Activated naive CD4-positive, alpha-beta T cell treated with anti-CD3 and anti-CD28 coated beads, Interleukin-2, amount 50 U/mL, for 24 hours (primary cell): ENCODE measurements around the gene MNAT1.
A peak's percentile ranks its signal among the peaks of the same experiment; 100 is the strongest.
"Not testable (repeated sequence)": the region's sequence is repeated elsewhere in the genome, so short reads cannot be mapped to it uniquely, and the experiment has no call there.

Experiments used
- H3K27ac Mint-ChIP-seq: one replicate; pipeline ENCODE4 v1.8.0; 2021; ENCODE audit warnings: mild to moderate bottlenecking, mixed read lengths
- H3K27me3 Mint-ChIP-seq: one replicate; pipeline ENCODE4 v1.8.0; 2021; ENCODE audit warnings: mixed read lengths
- H3K36me3 Mint-ChIP-seq: one replicate; pipeline ENCODE4 v1.8.0; 2021; ENCODE audit warnings: mixed read lengths
- H3K4me1 Mint-ChIP-seq: one replicate; pipeline ENCODE4 v1.8.0; 2021; ENCODE audit warnings: mixed read lengths
- H3K4me3 Mint-ChIP-seq: one replicate; pipeline ENCODE4 v1.8.0; 2021; ENCODE audit warnings: mild to moderate bottlenecking, mixed read lengths
- H3K9me3 Mint-ChIP-seq: one replicate; pipeline ENCODE4 v1.8.0; 2021; ENCODE audit warnings: mixed read lengths

Gene MNAT1

GRCh38 chr14:60723907-60724618 is 10.5 kb upstream of the MNAT1 start, which contains the start of gene SIX4:
Gene SIX4, minus strand, starts transcription at chr14:60724351. Its CDS starts 277 bp downstream, at chr14:60724074.
- peak within 1 kb of the TSS; percentile 89 for H3K4me3 Mint-ChIP-seq
- no peaks in the 10 kb centered on the region for H3K36me3 Mint-ChIP-seq
- no peaks in the 10 kb centered on the region for H3K9me3 Mint-ChIP-seq
- H3K4me1 Mint-ChIP-seq, result peaks cover 18% of the 10 kb centered on the region
- H3K27me3 Mint-ChIP-seq, result peaks cover 55% of the 10 kb centered on the region
- H3K27ac Mint-ChIP-seq, result peak within 1 kb of the TSS; percentile 70

- H3K36me3 Mint-ChIP-seq, H3K27ac Mint-ChIP-seq, H3K4me3 Mint-ChIP-seq, H3K9me3 Mint-ChIP-seq: not testable (repeated sequence)
- peaks cover 24% of the 10 kb centered on the region for H3K4me1 Mint-ChIP-seq
- H3K27me3 Mint-ChIP-seq, result peaks cover 35% of the 10 kb centered on the region
Observed at GRCh38 chr14:60731291-60731690, 3.3 kb upstream of the MNAT1 start.

- Mint-ChIP-seq H3K4me1 (peaks cover 26% of the 10 kb centered on the region), H3K27ac (no peak overlapping the region), H3K27me3 (peaks cover 22% of the 10 kb centered on the region), H3K9me3 (no peaks in the 10 kb centered on the region), H3K4me3 (no peak overlapping the region), H3K36me3 (peaks cover 3% of the 10 kb centered on the region)
Observed at GRCh38 chr14:60732840-60733483, 1.6 kb upstream of the MNAT1 start.

GRCh38 chr14:60735416-60735815 is 855 bp downstream of the MNAT1 start:
- no peak overlapping the region for H3K27ac Mint-ChIP-seq
- peaks cover 43% of the 10 kb centered on the region for H3K4me1 Mint-ChIP-seq
- peaks cover 6% of the 10 kb centered on the region for H3K27me3 Mint-ChIP-seq
- peaks cover 3% of the 10 kb centered on the region for H3K36me3 Mint-ChIP-seq
- peak overlapping the region; percentile 100 for H3K4me3 Mint-ChIP-seq
- no peaks in the 10 kb centered on the region for H3K9me3 Mint-ChIP-seq

- H3K36me3 Mint-ChIP-seq, result peaks cover 3% of the 10 kb centered on the region
- H3K4me1 Mint-ChIP-seq, result peaks cover 43% of the 10 kb centered on the region
- no peaks in the 10 kb centered on the region for H3K9me3 Mint-ChIP-seq
- H3K27me3 Mint-ChIP-seq, result no peaks in the 10 kb centered on the region
- H3K4me3 Mint-ChIP-seq, result no peak overlapping the region
- no peak overlapping the region for H3K27ac Mint-ChIP-seq
Observed at GRCh38 chr14:60736494-60736893, 1.9 kb downstream of the MNAT1 start.

- Mint-ChIP-seq H3K27ac (no peak overlapping the region), H3K9me3 (no peaks in the 10 kb centered on the region), H3K4me3 (no peak overlapping the region), H3K27me3 (no peaks in the 10 kb centered on the region), H3K36me3 (peaks cover 12% of the 10 kb centered on the region), H3K4me1 (peaks cover 47% of the 10 kb centered on the region)
Observed at GRCh38 chr14:60738843-60739508, 4.4 kb downstream of the MNAT1 start.

GRCh38 chr14:60744566-60744965 is 10.0 kb downstream of the MNAT1 start:
- Mint-ChIP-seq H3K4me1 (peaks cover 20% of the 10 kb centered on the region), H3K27me3 (no peaks in the 10 kb centered on the region), H3K36me3 (peaks cover 12% of the 10 kb centered on the region), H3K4me3 (no peak overlapping the region), H3K27ac (no peak overlapping the region), H3K9me3 (no peaks in the 10 kb centered on the region)

GRCh38 chr14:60753264-60754119 is 18.9 kb downstream of the MNAT1 start:
- peaks cover 45% of the 10 kb centered on the region for H3K4me1 Mint-ChIP-seq
- no peaks in the 10 kb centered on the region for H3K36me3 Mint-ChIP-seq
- H3K9me3 Mint-ChIP-seq, result no peaks in the 10 kb centered on the region

GRCh38 chr14:60756847-60757246 is 22.3 kb downstream of the MNAT1 start:
- Mint-ChIP-seq H3K27ac (no peak overlapping the region), H3K36me3 (no peaks in the 10 kb centered on the region), H3K4me1 (peaks cover 56% of the 10 kb centered on the region), H3K4me3 (no peak overlapping the region), H3K27me3 (no peaks in the 10 kb centered on the region), H3K9me3 (no peaks in the 10 kb centered on the region)

More at GRCh38 chr14:60753264-60754119, 18.9 kb downstream of the MNAT1 start:
- Mint-ChIP-seq H3K4me3 (peak overlapping the region; percentile 31), H3K27me3 (no peaks in the 10 kb centered on the region), H3K27ac (peak overlapping the region; percentile 80)

GRCh38 chr14:60757567-60758002 is 23.0 kb downstream of the MNAT1 start:
- Mint-ChIP-seq H3K36me3 (no peaks in the 10 kb centered on the region), H3K4me3 (no peak overlapping the region), H3K9me3 (no peaks in the 10 kb centered on the region), H3K4me1 (peaks cover 56% of the 10 kb centered on the region), H3K27me3 (no peaks in the 10 kb centered on the region), H3K27ac (no peak overlapping the region)

- Mint-ChIP-seq H3K27ac (no peak overlapping the region), H3K4me3 (no peak overlapping the region), H3K4me1 (peaks cover 45% of the 10 kb centered on the region), H3K36me3 (no peaks in the 10 kb centered on the region), H3K9me3 (no peaks in the 10 kb centered on the region), H3K27me3 (no peaks in the 10 kb centered on the region)
Observed at GRCh38 chr14:60758885-60759284, 24.3 kb downstream of the MNAT1 start.

GRCh38 chr14:60760209-60760608 is 25.6 kb downstream of the MNAT1 start:
- H3K36me3 Mint-ChIP-seq, result peaks cover 4% of the 10 kb centered on the region
- no peaks in the 10 kb centered on the region for H3K9me3 Mint-ChIP-seq
- no peak overlapping the region for H3K27ac Mint-ChIP-seq
- peaks cover 45% of the 10 kb centered on the region for H3K4me1 Mint-ChIP-seq
- no peak overlapping the region for H3K4me3 Mint-ChIP-seq
- no peaks in the 10 kb centered on the region for H3K27me3 Mint-ChIP-seq

GRCh38 chr14:60760644-60761364 is 26.2 kb downstream of the MNAT1 start:
- Mint-ChIP-seq H3K36me3 (peaks cover 4% of the 10 kb centered on the region), H3K9me3 (no peaks in the 10 kb centered on the region), H3K27me3 (no peaks in the 10 kb centered on the region), H3K4me1 (peaks cover 41% of the 10 kb centered on the region), H3K4me3 (no peak overlapping the region), H3K27ac (no peak overlapping the region)

- Mint-ChIP-seq H3K4me1 (peaks cover 24% of the 10 kb centered on the region), H3K27me3 (no peaks in the 10 kb centered on the region), H3K9me3 (no peaks in the 10 kb centered on the region), H3K4me3 (no peak overlapping the region), H3K27ac (no peak overlapping the region), H3K36me3 (peaks cover 14% of the 10 kb centered on the region)
Observed at GRCh38 chr14:60768602-60769001, 34.0 kb downstream of the MNAT1 start.

GRCh38 chr14:60771117-60771516 is 36.6 kb downstream of the MNAT1 start:
- Mint-ChIP-seq H3K36me3 (peaks cover 10% of the 10 kb centered on the region), H3K4me1 (peaks cover 19% of the 10 kb centered on the region), H3K4me3 (no peak overlapping the region), H3K27me3 (no peaks in the 10 kb centered on the region), H3K27ac (no peak overlapping the region), H3K9me3 (no peaks in the 10 kb centered on the region)
